ENCODE data around the gene POLR2E. TPM values are rescaled to one million over a fixed set of nuclear protein-coding genes. Genes with fewer than 3 reads are reported as not detected.

Gene POLR2E
- total RNA-seq, 3 donors from 2014 or later: 108 to 138 (median 133) TPM

DNA sequence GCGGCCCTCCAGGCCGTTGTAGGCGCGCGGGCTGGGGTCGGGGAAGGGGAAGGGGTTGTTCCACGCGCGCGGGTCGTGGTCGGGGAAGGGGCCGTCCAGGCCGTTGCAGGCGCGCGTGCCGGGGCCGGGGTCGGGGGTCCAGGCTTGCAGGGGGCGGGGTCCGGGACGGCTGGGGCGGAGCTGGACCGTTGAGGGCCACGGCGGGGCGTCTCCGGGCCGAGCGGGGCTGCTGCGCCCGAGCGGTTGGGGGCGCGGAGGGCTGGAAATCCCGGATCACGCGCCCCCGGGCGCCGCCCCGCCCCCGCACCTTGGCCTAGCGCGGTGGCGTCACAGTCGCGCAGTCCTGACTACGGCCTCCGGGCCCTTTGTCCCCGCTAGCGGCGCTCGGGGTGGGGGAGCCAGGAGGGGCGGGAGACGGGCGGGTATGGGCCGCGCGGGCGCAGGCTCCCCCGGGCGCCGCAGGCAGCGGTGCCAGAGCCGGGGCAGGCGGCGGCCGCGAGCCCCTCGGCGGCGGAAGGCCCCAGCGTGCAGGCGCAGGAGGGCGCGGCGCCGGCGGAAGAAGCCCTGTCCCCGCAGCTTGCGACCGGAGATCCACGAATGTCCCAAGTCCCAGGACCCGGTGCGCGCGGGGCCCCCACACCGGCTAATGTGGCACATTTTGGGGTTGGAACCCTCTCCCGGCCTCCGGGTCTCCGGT, 9.3 kb upstream of the POLR2E start:
- peak; percentile 82 to 89 (median 86) for DNase-seq
- H3K4me1 ChIP-seq (ENCODE audit: low read depth): peaks cover 21% of the 10 kb centered on the region
- H3K9me3 ChIP-seq: no peaks in the 10 kb centered on the region
- ATAC-seq: peak; percentile 65
- intact Hi-C loops (cut with DNase I, micrococcal nuclease): no loop called here
- peak overlapping the region; percentile 47 for H3K4me3 ChIP-seq
- TF ChIP-seq, protein P1, sequence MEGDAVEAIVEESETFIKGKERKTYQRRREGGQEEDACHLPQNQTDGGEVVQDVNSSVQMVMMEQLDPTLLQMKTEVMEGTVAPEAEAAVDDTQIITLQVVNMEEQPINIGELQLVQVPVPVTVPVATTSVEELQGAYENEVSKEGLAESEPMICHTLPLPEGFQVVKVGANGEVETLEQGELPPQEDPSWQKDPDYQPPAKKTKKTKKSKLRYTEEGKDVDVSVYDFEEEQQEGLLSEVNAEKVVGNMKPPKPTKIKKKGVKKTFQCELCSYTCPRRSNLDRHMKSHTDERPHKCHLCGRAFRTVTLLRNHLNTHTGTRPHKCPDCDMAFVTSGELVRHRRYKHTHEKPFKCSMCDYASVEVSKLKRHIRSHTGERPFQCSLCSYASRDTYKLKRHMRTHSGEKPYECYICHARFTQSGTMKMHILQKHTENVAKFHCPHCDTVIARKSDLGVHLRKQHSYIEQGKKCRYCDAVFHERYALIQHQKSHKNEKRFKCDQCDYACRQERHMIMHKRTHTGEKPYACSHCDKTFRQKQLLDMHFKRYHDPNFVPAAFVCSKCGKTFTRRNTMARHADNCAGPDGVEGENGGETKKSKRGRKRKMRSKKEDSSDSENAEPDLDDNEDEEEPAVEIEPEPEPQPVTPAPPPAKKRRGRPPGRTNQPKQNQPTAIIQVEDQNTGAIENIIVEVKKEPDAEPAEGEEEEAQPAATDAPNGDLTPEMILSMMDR (IDR thresholded peaks at IDR 0.05): no peak
- H3K36me3 ChIP-seq (ENCODE audit: low read depth): peaks cover 5% of the 10 kb centered on the region

DNA sequence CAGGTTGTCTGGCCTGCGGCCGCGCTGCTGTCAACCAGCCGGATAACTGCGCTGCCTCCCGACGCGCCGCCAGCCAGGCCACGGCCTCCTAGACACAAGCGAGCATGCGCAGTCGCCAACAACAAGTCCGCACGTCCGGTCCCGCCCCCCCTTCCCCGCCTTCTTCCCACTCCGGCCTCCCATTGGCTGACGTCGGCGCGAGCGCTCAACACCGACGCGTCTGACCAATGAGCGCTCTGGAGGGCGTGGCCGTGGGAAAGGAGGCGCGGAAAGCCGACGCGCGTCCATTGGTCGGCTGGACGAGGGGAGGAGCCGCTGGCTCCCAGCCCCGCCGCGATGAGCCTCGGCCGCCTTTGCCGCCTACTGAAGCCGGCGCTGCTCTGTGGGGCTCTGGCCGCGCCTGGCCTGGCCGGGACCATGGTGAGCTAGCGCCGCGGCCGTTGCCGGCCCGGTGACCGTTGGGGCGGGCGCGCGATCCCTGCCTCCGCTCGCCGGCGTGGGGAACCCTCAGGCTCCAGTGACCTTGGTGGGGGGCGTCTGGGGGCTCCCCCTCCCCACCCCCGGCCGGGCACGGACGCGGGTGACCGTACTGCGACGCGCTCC, 8.6 kb upstream of the POLR2E start, which contains the start of gene GPX4:
TSS of gene GPX4 (plus strand) at position 287 of the 603 bp plus-strand sequence. CDS start at position 337, 50 bp downstream.
- ATAC-seq (peak; percentile 91), DNase-seq (peak; percentile 99 to 100 (median 99))
- TF ChIP-seq, protein P1 (IDR thresholded peaks at IDR 0.05): peak; percentile 29
- peak within 1 kb of the TSS; percentile 47 for H3K4me3 ChIP-seq
- peaks cover 24% of the 10 kb centered on the region for H3K4me1 ChIP-seq (ENCODE audit: low read depth)
- peaks cover 2% of the 10 kb centered on the region for H3K36me3 ChIP-seq (ENCODE audit: low read depth)
- no peaks in the 10 kb centered on the region for H3K9me3 ChIP-seq
- intact Hi-C loops (cut with DNase I, micrococcal nuclease): no loop called here

DNA sequence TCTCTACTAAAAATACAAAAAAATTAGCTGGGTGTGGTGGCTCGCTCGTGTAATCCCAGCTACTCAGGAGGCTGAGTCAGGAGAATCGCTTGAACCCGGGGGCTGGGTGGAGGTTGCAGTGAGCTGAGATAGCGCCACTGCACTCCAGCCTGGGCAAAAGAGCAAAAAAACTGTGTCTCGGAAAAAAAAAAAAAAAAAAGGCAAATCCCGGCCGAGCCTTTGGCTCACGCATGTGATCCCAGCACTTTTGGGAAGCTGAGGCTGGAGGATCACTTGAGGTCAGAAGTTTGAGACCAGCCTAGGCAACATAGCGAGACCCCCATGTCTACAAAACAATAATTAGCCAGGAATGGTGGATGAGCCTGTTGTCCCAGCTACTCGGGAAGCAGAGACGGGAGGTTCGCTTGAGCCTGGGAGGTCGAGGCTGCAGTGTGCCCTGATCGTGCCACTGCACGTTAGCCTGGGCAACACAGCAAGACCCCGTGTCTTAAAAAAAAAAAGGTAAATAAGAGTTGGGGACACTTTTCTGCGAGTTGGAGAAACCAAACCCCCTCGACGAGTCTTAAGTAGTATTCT, 8.0 kb upstream of the POLR2E start:
- H3K4me1 ChIP-seq (ENCODE audit: low read depth): peaks cover 28% of the 10 kb centered on the region
- no peak for ATAC-seq
- intact Hi-C loops (cut with DNase I, micrococcal nuclease): no loop called here
- no peaks in the 10 kb centered on the region for H3K9me3 ChIP-seq
- DNase-seq: no peak
- no peak overlapping the region for H3K4me3 ChIP-seq
- no peaks in the 10 kb centered on the region for H3K36me3 ChIP-seq (ENCODE audit: low read depth)
- TF ChIP-seq, protein P1 (IDR thresholded peaks at IDR 0.05): no peak

DNA sequence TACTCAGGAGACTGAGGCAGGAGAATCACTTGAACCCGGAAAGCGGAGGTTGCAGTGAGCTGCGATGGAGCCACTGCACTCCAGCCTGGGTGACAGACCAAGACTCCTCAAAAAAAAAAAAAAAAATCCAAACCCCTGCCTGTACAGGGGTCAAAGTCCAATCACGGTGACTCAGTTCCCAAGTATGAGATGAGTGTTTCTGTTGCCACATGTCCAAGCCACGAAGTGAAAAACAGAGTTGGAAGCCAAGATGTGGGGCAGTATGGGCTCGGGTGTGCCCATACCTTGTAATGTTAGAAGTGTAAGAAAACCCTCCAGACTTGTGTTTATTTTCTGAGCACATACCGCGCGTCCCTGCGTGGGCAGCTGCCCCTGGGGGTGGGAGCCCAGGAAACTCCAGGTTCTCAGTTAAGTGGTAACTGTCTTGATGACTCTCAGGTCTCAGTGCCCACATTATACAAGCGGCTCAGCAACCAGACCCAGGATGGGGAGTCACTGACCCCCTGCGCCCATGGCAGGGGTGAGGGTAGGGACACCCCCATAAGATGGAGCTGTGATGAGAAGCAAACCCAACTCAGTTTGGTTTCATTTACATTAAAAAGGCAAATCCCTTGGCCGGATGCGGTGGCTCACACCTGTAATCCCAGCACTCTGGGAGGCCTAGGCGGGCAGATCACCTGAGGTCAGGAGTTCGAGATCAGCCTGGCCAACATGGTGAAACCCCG, 7.4 kb upstream of the POLR2E start:
- H3K4me3 ChIP-seq: no peak overlapping the region
- intact Hi-C loops (cut with DNase I, micrococcal nuclease): no loop called here
- no peaks in the 10 kb centered on the region for H3K9me3 ChIP-seq
- no peaks in the 10 kb centered on the region for H3K36me3 ChIP-seq (ENCODE audit: low read depth)
- TF ChIP-seq, protein P1 (IDR thresholded peaks at IDR 0.05): no peak
- DNase-seq: peak in 1 of 3 donors; percentile 53
- ATAC-seq: peak; percentile 4
- peaks cover 34% of the 10 kb centered on the region for H3K4me1 ChIP-seq (ENCODE audit: low read depth)

DNA sequence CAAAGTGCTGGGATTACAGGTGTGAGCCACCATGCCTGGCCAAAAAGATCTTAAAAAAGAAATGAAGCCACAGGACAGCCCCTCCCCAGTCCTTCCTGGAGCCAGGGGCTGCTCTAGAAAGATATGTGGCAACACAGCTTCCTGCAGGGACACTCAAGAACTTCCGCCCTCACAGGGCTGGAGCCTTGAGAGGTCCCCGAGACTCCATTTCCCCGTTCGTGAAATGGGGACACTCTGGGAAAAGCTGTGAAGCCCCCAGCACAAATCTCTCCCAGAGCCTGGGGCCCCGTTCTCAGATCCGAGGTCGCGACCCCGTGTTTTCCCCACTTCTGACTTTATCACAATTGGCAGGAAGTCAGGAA, 6.1 kb upstream of the POLR2E start:
- no peak overlapping the region for H3K4me3 ChIP-seq
- peaks cover 34% of the 10 kb centered on the region for H3K4me1 ChIP-seq (ENCODE audit: low read depth)
- TF ChIP-seq, protein P1 (IDR thresholded peaks at IDR 0.05): no peak
- no peaks in the 10 kb centered on the region for H3K36me3 ChIP-seq (ENCODE audit: low read depth)
- DNase-seq (no peak), ATAC-seq (no peak)
- intact Hi-C loops (cut with DNase I, micrococcal nuclease): no loop called here
- no peaks in the 10 kb centered on the region for H3K9me3 ChIP-seq
